Stimulated activated CD8-positive, alpha-beta memory T cell treated with anti-CD3 and anti-CD28 coated beads, Interleukin-4, amount 100 ng/mL, for 48 hours (primary cell): ENCODE results near the gene SDK1.
"Not testable (repeated sequence)": the region's sequence is repeated elsewhere in the genome, so short reads cannot be mapped to it uniquely, and the experiment has no call there.

Experiments
- DNase-seq: peaks from one replicate; pipeline ENCODE4 v3.0.0-alpha.2; 2020

The SDK1 gene

GRCh38 chr7:3754493-3755341 lies 453.7 kb downstream of the SDK1 start:
- no peak for DNase-seq

DNA sequence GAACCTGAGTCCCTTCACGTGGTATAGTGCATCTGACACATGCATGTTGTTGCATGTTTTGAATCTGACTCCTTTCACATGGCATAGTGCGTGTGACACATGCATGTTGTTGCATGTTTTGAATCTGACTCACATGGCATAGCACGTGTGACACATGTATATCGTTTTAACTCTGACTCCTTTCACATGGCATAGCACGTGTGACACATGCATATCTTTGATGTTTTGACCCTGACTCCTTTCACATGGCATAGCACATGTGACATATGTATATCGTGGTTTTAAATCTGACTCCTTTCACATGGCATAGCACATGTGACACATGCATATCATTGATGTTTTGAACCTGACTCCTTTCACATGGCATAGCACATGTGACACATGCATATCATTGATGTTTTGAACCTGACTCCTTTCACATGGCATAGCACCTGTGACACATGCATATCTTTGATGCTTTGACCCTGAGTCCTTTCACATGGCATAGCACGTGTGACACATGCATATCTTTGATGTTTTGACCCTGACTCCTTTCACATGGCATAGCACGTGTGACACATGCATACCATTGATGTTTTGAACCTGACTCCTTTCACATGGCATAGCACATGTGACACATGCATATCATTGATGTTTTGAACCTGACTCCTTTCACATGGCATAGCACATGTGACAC lies 454.9 kb downstream of the SDK1 start:
- not testable (repeated sequence) for DNase-seq

DNA sequence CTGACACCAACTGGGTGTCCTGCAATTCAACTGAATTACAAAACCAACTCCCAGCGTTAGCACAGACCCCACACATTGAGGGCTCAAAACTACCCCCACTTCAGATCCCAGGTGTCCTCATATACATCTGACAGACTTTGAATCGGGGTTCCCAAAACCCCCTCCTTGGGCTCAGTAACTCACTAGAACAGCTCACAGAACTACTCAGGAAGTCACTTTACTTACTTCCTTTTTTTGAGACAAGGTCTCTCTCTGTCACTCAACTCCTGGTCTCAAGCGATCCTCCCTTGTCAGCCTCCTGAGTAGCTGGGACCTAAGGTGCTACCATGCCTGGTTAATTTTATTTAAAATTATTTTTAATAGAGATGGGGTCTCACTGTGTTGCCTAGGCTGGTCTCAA lies 456.0 kb downstream of the SDK1 start:
- no peak for DNase-seq

- DNase-seq, result no peak
These were observed 459.6 kb downstream of the SDK1 start for GRCh38 chr7:3760651-3761050.

GRCh38 chr7:3762146-3762831 lies 461.2 kb downstream of the SDK1 start:
- no peak for DNase-seq

DNA sequence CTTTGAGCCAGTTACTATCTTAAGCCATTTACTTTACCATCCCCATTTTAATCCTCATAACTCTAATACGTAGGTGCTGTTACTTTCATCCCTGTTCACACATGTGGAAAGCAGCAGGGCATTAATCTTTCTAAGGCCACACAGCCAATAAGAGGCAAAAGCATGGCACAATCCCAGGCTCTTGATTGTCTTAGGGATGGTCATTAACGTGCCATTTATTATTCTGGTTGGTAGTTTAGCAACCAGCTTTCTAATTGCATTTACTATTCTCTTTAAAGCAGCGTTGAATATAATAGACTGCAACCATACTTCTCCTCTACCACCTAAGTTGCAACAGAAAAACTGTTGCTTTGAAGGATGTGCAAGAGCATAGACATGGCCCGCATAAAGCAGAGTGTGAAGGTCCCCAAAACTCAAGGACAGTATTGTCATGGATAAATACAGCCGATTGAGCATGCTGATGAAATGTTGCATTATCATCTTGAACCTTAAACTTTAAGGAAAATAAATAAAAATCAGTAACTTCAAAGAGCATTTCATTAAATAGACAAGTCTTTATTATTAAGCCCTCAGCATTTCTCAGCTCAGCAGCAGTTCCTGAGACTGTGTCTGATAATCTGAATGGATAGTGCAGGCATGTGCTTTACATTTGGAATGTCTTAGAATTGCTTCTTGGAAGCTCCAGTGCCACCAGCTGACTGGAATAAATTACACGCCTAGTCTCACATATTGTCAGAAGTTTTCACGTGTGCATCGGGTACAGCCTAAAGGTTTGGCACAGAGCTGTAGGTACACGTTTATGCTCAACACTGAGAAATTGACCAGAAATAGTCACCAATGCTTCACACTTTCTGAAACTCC lies 467.1 kb downstream of the SDK1 start:
- DNase-seq, result no peak

- no peak for DNase-seq
These were observed 470.9 kb downstream of the SDK1 start for GRCh38 chr7:3771906-3772305.

- no peak for DNase-seq
These were observed 477.3 kb downstream of the SDK1 start for GRCh38 chr7:3778345-3778744.

DNA sequence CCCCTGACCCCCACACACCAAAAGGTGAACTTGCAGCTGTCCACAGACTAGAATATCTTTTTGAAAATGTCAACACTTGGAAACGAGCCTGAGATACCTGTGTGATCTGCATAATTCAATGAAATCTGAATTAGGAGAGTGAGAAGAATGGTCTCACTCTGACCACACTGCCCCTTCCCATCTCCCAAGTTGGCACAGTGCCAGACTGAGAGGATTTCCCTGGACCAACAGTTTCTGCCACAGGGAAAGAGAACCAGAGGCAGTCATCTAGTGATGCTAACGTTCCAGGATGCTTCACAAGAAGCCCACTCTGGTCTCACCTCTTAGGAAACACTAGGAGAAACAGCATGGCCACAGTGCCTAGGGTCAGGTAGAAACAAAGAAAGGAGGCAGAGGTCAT lies 479.0 kb downstream of the SDK1 start:
- no peak for DNase-seq

GRCh38 chr7:3780525-3780924 lies 479.5 kb downstream of the SDK1 start:
- DNase-seq, result no peak

DNA sequence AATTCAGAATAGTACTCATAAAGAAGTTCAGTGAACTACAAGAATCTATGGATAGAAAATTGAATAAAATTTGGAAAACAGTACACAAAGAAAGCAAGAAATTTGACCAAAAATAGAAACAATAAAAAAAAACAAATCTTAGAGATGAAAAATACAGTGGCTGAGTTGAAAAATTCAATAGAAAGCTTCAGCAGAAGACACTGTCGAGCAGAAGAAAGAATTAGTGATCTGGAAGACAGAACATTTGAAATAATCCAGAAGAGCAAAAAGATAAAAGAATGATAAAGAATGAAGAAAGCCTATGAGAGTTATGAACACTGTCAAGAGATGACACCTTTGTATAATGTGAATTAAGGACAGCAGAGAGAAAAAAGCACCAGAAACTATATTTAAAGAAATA lies 480.6 kb downstream of the SDK1 start:
- no peak for DNase-seq

DNA sequence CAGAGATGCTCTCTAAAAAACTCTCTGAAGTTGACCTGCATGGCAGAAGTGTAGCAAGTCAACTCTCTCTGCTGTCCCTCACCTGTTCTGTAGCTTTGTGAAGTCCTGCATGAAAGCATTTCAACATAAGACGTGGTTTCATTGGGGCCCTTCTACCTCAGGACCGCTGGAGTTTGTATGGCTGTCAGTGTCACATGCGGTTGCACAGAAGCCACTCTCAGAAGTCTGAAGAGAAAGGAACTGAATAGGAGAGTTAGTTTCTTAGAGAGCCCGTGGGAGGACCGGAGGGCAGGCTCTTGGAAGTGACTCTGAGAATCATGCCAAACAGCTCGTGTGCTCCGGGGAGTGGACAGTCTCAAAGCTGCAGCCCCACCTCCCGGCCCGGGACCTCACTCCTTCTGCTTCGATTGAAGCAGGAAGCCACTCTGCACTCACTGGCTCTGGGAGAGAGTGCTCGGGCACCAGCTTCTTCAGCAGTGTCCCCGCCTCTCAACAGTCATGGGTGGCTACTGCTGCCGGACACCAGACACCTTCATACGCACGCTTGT lies 486.7 kb downstream of the SDK1 start:
- DNase-seq, result no peak

DNA sequence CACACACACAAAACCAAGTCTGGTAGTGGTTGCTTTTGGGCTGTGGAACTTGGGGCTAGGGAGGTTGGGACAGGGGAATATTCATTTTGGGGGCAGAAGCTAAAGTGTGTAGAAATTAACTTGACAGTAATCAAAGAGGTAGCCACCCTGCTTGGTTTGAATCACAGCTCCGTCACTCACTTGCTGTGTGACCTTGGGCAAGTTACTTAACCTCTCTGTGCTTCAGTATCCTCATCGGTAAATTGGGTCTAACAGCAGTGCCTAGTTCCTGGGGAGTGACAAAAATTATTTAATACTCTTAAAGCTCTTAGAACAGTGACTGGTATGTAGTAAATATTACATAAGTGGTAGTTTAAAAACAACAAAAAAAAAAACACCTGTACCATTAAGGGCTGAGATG lies 489.8 kb downstream of the SDK1 start:
- no peak for DNase-seq

DNA sequence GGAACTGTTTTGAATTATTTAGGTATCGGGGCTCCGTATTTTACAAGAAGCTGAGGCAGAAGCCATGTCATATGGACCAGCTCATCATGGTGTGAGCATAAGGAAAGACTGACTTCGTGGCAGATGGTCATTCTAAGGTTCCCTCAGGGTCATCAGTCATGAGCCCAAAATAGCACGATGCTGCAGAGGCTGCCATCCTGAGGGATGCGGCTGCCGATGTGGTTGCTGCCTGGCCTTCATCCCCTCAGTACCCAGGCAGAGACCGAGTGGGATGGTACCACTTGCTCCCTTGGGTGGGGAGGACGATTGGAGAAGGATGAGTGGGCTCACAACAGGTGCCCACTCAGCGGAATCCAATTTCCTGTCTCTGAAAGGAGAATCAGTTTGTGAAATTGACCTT lies 490.3 kb downstream of the SDK1 start:
- no peak for DNase-seq

GRCh38 chr7:3795141-3795540 lies 494.1 kb downstream of the SDK1 start:
- DNase-seq, result no peak

- DNase-seq, result no peak
These were observed 494.7 kb downstream of the SDK1 start for GRCh38 chr7:3795781-3796180.

DNA sequence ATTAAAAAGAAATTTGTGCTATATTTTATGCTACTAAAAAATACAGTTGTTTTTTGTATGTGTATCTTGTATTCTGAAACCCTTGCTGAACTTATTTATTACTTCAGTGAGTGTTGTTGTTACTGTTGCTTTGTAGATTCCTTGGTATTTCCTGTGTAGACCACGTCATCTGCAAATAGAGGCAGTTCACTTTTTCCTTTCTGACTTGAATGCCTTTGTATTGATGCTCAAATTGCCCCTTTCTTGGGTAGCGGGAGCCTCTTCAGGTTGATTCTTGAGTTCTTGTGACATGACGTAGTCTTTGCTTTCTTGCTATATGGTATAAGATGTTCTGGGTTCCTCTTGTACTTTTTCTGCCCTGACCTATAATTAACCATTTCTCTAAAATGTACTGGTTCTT lies 504.1 kb downstream of the SDK1 start:
- DNase-seq, result no peak

DNA sequence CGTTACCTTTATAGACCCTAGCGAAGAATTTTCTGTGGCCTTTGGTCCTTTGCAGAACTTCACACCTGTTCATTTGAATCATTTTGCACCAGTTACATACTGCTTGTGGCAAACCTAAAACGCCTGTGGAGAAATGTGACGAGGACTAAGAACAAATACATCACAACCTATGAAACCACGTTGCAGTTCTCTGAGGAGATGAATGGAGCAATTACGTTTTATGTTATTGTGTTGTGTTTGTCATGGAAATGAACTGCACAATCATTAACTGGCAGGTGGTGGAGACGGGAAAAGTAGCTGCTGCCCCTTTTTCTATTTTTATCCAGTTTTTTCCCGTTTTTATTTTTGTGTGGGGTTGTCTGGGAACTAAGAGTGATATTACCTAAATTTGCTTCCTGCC lies 505.5 kb downstream of the SDK1 start:
- no peak for DNase-seq

DNA sequence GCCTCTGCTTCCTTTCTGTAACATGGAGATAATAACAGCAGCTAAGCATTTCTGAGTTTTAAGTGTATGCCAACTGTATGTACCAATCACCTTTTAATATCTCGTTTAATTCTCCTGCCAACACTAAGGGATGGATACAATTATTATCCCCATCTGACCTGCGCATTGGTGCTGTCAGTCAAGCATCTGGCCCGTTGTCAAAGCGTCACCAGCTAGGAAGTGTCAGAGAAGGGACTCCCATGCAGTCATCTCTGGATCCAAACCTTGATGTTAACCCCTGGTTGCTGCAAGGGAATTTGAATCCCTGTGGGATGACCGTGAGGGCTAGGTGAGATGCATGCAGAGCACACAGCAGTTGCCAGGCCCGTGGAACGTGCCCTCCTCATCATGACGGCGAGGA lies 506.8 kb downstream of the SDK1 start:
- no peak for DNase-seq

GRCh38 chr7:3821488-3821887 lies 520.4 kb downstream of the SDK1 start:
- DNase-seq, result no peak

DNA sequence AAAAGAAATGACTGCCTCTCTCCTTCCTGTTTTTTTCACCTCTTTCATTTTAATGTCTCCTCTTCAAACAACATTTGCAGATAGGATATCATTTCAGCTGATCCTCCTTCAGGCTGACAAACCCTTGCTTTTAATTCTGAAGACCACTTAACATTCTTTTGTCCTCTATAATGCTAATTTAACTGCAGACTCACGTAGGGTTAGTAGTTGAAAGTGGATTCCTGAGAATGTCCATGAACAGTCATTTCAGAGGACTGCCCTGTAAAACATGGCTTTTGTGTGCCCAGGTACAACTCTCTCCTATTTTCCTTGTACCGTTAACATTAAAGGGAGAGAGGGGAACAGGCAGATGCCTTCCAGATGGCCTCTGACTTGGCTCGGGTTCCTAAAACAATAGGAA lies 524.4 kb downstream of the SDK1 start:
- DNase-seq, result no peak

DNA sequence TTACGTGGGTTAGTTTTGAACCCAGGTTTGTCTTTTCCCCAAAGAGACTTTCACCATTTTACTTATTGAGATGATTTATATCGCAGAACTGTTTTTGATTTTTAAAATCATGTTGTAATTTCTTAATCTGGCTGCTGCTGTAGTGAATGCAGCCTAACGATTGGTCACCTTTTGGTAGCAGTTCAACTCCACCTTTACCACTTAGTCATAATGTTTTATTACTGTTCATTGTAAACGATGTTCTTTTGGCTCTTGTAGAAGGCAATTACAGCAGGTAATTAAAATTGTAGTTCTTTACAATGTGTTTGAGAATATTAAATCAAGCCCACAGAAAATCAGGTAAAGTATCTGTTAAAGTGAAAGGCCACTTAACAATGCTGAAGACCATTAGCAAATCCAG lies 531.1 kb downstream of the SDK1 start:
- no peak for DNase-seq

GRCh38 chr7:3835109-3835508 lies 534.1 kb downstream of the SDK1 start:
- DNase-seq, result no peak
